Measurements from ENCODE around the gene KLF3. TPM values are rescaled to one million over a fixed set of nuclear protein-coding genes. Genes with fewer than 3 reads are reported as not detected.

Gene KLF3
- total and polyA plus RNA-seq, 8 donors = 13.0 to 113 (median 55.0) TPM

- peak in 1 of 2 donors; percentile 55 for DNase-seq
- Histone ChIP-seq H3K4me3 (peak overlapping the region in 2 of 4 donors; percentile 6 to 28), H3K27me3 (no peaks in the 10 kb centered on the region)
Observed at GRCh38 chr4:38672397-38673129, 8.6 kb downstream of the KLF3 start.

GRCh38 chr4:38673130-38673978 is 9.4 kb downstream of the KLF3 start:
- peak overlapping the region in 1 of 4 donors; percentile 28 for H3K4me3 ChIP-seq
- 12 to 20% (median 16%) methylated on average over 7 of the region's 7 CpGs for WGBS, 5 donors
- intact Hi-C loops (cut with DNase I; ENCODE audit: low total_unique reads) = loop anchor here (10.0 kb wide), 1 partner anchor 489 kb away; no protein-coding TSS in a partner anchor

More at GRCh38 chr4:38672397-38673129, 8.6 kb downstream of the KLF3 start:
- TF ChIP-seq POLR2AphosphoS5 (IDR thresholded peaks at IDR 0.05) (no peak), EP300 (IDR thresholded peaks at IDR 0.05) (no peak), POLR2A (IDR thresholded peaks at IDR 0.05) (no peak)
- TF ChIP-seq, protein P1, sequence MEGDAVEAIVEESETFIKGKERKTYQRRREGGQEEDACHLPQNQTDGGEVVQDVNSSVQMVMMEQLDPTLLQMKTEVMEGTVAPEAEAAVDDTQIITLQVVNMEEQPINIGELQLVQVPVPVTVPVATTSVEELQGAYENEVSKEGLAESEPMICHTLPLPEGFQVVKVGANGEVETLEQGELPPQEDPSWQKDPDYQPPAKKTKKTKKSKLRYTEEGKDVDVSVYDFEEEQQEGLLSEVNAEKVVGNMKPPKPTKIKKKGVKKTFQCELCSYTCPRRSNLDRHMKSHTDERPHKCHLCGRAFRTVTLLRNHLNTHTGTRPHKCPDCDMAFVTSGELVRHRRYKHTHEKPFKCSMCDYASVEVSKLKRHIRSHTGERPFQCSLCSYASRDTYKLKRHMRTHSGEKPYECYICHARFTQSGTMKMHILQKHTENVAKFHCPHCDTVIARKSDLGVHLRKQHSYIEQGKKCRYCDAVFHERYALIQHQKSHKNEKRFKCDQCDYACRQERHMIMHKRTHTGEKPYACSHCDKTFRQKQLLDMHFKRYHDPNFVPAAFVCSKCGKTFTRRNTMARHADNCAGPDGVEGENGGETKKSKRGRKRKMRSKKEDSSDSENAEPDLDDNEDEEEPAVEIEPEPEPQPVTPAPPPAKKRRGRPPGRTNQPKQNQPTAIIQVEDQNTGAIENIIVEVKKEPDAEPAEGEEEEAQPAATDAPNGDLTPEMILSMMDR (IDR thresholded peaks at IDR 0.05) = no peak
- Histone ChIP-seq H3K27ac (peak overlapping the region; percentile 85 to 100 (median 97)), H3K9me3 (no peaks in the 10 kb centered on the region), H3K4me1 (peaks cover 92 to 100% (median 97%) of the 10 kb centered on the region in 4 donors), H3K36me3 (no peaks in the 10 kb centered on the region)
- WGBS, 5 donors = 34 to 51% (median 40%) methylated on average over 12 to 13 of the region's 13 CpGs
- intact Hi-C loops (cut with DNase I; ENCODE audit: low total_unique reads) = loop anchor here (10.0 kb wide), 1 partner anchor 488 kb away; no protein-coding TSS in a partner anchor

DNA sequence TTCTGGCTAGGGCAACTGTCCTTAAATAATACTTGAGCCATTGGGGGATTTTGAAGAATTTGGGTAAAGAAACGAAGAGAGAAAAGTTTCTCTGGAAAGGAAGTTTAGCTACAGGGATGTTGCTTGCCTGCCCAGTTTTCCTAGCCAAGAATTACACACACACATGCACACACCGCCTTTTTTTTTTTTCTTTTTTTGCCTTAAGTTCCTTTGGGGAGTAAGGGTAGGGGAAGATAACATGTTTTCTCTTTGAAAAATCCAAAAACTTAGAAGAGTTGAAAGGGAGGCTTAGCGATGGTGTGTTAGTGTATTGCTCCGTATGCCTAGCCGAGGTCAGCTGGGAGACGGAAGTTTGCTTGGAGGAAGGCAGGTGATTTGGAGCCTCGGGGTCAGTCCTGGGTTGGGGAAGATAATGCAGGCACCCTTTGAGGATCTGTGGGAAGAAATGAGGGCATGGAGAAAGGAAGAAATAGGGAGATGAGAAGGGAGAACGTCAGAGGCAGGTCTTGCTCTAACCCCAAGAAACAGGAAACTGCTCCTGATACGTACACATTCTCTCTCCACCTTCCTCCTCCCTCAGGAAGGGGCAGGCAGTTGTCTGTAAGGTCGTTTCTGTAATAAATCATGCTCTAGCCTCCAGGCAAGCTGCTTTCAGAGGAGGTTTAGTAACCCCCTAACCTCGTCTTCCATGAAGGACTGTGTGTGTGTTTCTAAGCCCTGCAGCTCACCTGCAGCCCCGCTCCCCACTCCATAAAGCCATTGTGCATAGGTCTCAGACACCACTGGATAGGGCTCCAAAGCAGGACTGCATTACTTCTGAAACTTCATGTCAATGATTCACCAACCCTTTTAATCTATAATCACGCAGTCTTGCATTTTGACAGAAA is 10.5 kb downstream of the KLF3 start:
- Histone ChIP-seq H3K27ac (peak overlapping the region; percentile 68 to 100 (median 97)), H3K36me3 (peaks cover 0 to 6% (median 2%) of the 10 kb centered on the region in 4 donors), H3K27me3 (no peaks in the 10 kb centered on the region), H3K4me3 (peak overlapping the region in 1 of 4 donors; percentile 2), H3K4me1 (peaks cover 80 to 100% (median 95%) of the 10 kb centered on the region in 4 donors), H3K9me3 (no peaks in the 10 kb centered on the region)
- WGBS, 5 donors = 11 to 22% (median 18%) methylated on average over 12 to 13 of the region's 13 CpGs
- TF ChIP-seq POLR2AphosphoS5 (IDR thresholded peaks at IDR 0.05) = no peak
- no peak for TF ChIP-seq POLR2A (IDR thresholded peaks at IDR 0.05)
- TF ChIP-seq EP300 (IDR thresholded peaks at IDR 0.05) = no peak
- TF ChIP-seq, protein P1 (IDR thresholded peaks at IDR 0.05) = no peak
- peak in 1 of 2 donors; percentile 52 for DNase-seq
- intact Hi-C loops (cut with DNase I; ENCODE audit: low total_unique reads) = loop anchor here (5.0 to 10.0 kb wide), 2 partner anchors 352 to 490 kb away; no protein-coding TSS in a partner anchor

More at GRCh38 chr4:38673130-38673978, 9.4 kb downstream of the KLF3 start:
- Histone ChIP-seq H3K9me3 (no peaks in the 10 kb centered on the region), H3K27ac (peak overlapping the region; percentile 85 to 100 (median 97)), H3K27me3 (no peaks in the 10 kb centered on the region), H3K4me1 (peaks cover 91 to 100% (median 98%) of the 10 kb centered on the region in 4 donors), H3K36me3 (peaks cover 0 to 2% (median 0%) of the 10 kb centered on the region in 4 donors)
- peak in 2 of 3 donors; percentile 74 to 79 for TF ChIP-seq POLR2AphosphoS5 (IDR thresholded peaks at IDR 0.05)
- no peak for TF ChIP-seq POLR2A (IDR thresholded peaks at IDR 0.05)
- peak; percentile 67 to 88 for DNase-seq

Data from stomach (tissue), 9 donors.